ENCODE results near the gene FLVCR2. TPM values are rescaled to one million over a fixed set of nuclear protein-coding genes. Genes with fewer than 3 reads are reported as not detected.
"Not testable (repeated sequence)": the region's sequence is repeated elsewhere in the genome, so short reads cannot be mapped to it uniquely, and the experiment has no call there.

The FLVCR2 gene
- total RNA-seq, 1 donor from 2014 or later: 7.3 TPM

DNA sequence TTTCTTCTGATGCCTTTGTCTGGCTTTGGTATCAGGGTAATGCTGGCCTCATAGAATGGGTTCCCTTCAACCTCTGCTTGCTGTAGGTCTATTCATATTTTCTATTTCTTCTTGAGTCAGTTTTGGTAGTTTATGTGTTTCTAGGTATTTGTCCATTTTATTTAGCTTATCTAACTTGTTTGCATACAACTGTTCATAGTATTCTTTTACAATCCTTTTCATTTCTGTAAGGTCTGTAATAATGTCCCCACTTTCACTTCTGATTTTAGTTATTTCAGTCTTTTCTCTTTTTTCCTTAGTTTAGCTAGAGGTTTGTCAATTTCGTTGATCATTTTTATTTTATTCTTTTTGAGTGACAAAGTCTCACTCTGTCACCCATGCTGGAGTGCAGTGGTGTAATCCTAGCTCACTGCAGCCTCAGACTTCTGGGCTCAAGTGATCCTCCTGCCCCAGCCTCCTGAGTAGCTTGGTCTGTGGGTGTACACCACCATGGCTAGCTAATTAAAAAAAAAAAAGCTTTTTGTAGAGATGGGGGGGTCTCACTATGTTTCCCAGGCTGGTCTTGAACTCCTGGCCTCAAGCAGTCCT lies 94.3 kb downstream of the FLVCR2 start:
- Histone ChIP-seq H3K4me1 (ENCODE audit: control insufficient read depth in 3 of 3, insufficient read depth in 3 of 3, low read length in 3 of 3) (no peaks in the 10 kb centered on the region), H3K9me3 (ENCODE audit: control insufficient read depth in 3 of 3, low read length in 3 of 3) (no peaks in the 10 kb centered on the region), H3K27ac (ENCODE audit: low read depth, low read length) (no peak overlapping the region), H3K9ac (ENCODE audit: low read depth in 1 of 3, low read length in 3 of 3) (no peak overlapping the region), H3K4me3 (ENCODE audit: low read length in 3 of 3) (no peak overlapping the region), H3K27me3 (ENCODE audit: control insufficient read depth in 3 of 3, insufficient read depth in 3 of 3, low read length in 3 of 3) (no peaks in the 10 kb centered on the region), H3K36me3 (ENCODE audit: control insufficient read depth in 3 of 3, insufficient read depth in 3 of 3, low read length in 3 of 3) (peaks cover 0 to 14% (median 5%) of the 10 kb centered on the region in 3 donors)

DNA sequence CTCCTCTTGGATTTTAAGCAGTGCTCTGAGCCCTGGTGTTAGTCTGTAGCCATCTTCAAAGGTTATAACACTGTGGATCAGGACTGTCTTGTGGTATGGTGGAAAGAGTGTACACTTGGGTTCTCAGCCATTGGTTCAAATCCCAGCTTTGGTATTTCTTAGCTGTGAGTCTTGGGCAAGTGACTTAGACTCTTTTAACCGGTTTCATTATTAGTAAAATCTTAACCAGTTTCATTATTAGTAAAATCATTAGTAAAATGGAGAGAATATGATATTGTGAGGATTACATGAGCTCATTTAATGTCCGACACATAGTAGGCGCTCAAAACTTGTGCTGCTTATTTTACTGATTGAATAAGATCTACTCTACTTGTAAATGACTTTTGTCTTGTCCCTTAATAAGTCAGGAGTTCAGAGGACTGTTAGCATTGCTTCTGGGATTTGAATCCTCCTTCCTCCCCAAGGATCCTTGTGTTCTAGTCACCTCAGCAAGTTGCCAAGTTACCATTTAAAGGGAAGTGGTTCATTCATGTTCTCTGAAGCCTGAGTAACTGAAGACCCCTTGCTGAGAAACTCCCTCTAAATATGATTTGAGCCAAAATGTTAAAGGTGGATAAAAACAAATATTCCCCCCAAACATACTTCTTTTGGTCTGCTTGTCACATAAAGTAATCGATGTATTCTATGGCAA lies 95.1 kb downstream of the FLVCR2 start:
- Histone ChIP-seq H3K9ac (ENCODE audit: low read depth in 1 of 3, low read length in 3 of 3) (no peak overlapping the region), H3K4me1 (ENCODE audit: control insufficient read depth in 3 of 3, insufficient read depth in 3 of 3, low read length in 3 of 3) (no peaks in the 10 kb centered on the region), H3K4me3 (ENCODE audit: low read length in 3 of 3) (no peak overlapping the region), H3K27ac (ENCODE audit: low read depth, low read length) (no peak overlapping the region), H3K9me3 (ENCODE audit: control insufficient read depth in 3 of 3, low read length in 3 of 3) (no peaks in the 10 kb centered on the region), H3K27me3 (ENCODE audit: control insufficient read depth in 3 of 3, insufficient read depth in 3 of 3, low read length in 3 of 3) (no peaks in the 10 kb centered on the region), H3K36me3 (ENCODE audit: control insufficient read depth in 3 of 3, insufficient read depth in 3 of 3, low read length in 3 of 3) (peaks cover 0 to 14% (median 5%) of the 10 kb centered on the region in 3 donors)

DNA sequence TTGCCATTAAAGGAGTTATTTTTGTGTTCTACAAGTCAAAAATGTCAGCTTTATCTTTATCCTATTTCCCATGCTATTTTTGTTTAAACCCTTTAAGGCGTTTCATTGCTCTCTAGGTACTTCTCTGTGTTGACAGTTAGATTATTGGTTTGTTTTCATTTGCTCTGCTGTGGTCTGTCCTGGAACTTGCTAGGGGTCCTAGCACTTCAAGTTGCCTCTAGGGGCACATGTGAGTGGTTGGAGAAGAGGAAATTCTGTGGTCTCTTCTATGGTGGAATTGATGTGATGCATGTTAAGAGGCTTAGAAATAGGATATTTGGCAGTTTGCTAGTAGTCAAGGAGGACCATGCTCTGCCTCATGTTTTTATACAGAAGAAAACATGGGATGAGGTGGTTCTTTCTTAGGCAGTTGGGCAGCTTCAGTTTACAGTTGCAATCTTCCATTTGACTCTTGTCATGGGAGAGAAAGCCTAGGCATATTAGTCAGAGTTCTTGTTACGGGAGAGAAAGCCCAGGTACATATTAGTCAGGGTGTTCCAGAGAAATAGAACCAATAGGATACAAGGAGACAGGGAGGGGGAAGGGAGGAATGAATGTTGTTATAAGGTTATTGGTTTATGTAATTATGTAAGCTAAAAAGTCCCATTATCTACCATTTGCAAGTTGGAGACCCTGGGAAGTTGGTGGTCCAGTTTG lies 97.0 kb downstream of the FLVCR2 start:
- no peaks in the 10 kb centered on the region for H3K27me3 ChIP-seq (ENCODE audit: control insufficient read depth in 3 of 3, insufficient read depth in 3 of 3, low read length in 3 of 3)
- no peaks in the 10 kb centered on the region for H3K4me1 ChIP-seq (ENCODE audit: control insufficient read depth in 3 of 3, insufficient read depth in 3 of 3, low read length in 3 of 3)
- no peak overlapping the region for H3K9ac ChIP-seq (ENCODE audit: low read depth in 1 of 3, low read length in 3 of 3)
- no peaks in the 10 kb centered on the region for H3K36me3 ChIP-seq (ENCODE audit: control insufficient read depth in 3 of 3, insufficient read depth in 3 of 3, low read length in 3 of 3)
- no peak overlapping the region for H3K4me3 ChIP-seq (ENCODE audit: low read length in 3 of 3)
- H3K9me3 ChIP-seq (ENCODE audit: control insufficient read depth in 3 of 3, low read length in 3 of 3): no peaks in the 10 kb centered on the region
- H3K27ac ChIP-seq (ENCODE audit: low read depth, low read length): no peak overlapping the region

DNA sequence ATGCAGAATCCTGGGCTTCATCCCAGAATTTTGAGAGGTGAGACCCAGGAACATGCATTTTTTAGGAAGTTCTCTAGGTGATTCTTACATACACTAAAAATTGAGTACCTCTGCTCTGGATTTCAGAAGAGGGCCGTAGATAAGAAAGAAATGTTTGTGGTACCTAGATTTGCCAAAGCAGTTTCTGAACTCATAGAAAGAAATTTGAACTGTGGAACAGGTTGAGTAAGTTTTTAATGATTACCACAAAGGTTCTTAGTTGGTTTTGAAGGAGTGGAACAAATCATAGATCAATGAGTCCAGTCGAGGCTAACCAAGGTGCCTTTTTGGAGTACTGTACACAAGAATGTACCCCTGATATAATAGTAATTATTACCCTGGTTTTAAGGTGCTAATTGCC lies 107.5 kb downstream of the FLVCR2 start:
- H3K9me3 ChIP-seq (ENCODE audit: control insufficient read depth in 3 of 3, low read length in 3 of 3): no peaks in the 10 kb centered on the region
- H3K27ac ChIP-seq (ENCODE audit: low read depth, low read length): no peak overlapping the region
- H3K36me3 ChIP-seq (ENCODE audit: control insufficient read depth in 3 of 3, insufficient read depth in 3 of 3, low read length in 3 of 3): peaks cover 0 to 17% (median 3%) of the 10 kb centered on the region in 3 donors
- H3K9ac ChIP-seq (ENCODE audit: low read depth in 1 of 3, low read length in 3 of 3): no peak overlapping the region
- H3K27me3 ChIP-seq (ENCODE audit: control insufficient read depth in 3 of 3, insufficient read depth in 3 of 3, low read length in 3 of 3): no peaks in the 10 kb centered on the region
- no peak overlapping the region for H3K4me3 ChIP-seq (ENCODE audit: low read length in 3 of 3)
- H3K4me1 ChIP-seq (ENCODE audit: control insufficient read depth in 3 of 3, insufficient read depth in 3 of 3, low read length in 3 of 3): no peaks in the 10 kb centered on the region

DNA sequence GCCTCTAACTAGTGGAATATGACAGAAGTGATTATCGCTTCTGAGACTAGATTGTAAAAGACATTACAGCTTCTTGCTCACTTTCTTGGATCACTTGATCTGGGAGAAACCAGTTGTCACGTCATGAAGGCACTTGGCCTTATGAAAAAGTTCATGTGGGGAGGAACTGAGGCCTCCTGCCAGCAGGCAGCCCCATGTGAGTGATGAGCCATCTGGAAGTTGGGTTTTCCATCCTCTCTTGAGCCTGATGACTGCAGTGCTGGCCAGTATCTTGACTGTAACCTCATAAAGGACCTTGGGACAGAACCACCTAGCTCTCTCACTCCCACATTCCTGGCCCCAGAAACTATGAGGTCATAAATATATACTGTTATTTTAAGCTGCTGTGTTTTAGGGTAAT lies 110.6 kb downstream of the FLVCR2 start:
- Histone ChIP-seq H3K27me3 (ENCODE audit: control insufficient read depth in 3 of 3, insufficient read depth in 3 of 3, low read length in 3 of 3) (no peaks in the 10 kb centered on the region), H3K9ac (ENCODE audit: low read depth in 1 of 3, low read length in 3 of 3) (no peak overlapping the region), H3K36me3 (ENCODE audit: control insufficient read depth in 3 of 3, insufficient read depth in 3 of 3, low read length in 3 of 3) (peaks cover 0 to 17% (median 9%) of the 10 kb centered on the region in 3 donors), H3K4me3 (ENCODE audit: low read length in 3 of 3) (no peak overlapping the region), H3K4me1 (ENCODE audit: control insufficient read depth in 3 of 3, insufficient read depth in 3 of 3, low read length in 3 of 3) (no peaks in the 10 kb centered on the region), H3K9me3 (ENCODE audit: control insufficient read depth in 3 of 3, low read length in 3 of 3) (no peaks in the 10 kb centered on the region), H3K27ac (ENCODE audit: low read depth, low read length) (no peak overlapping the region)

DNA sequence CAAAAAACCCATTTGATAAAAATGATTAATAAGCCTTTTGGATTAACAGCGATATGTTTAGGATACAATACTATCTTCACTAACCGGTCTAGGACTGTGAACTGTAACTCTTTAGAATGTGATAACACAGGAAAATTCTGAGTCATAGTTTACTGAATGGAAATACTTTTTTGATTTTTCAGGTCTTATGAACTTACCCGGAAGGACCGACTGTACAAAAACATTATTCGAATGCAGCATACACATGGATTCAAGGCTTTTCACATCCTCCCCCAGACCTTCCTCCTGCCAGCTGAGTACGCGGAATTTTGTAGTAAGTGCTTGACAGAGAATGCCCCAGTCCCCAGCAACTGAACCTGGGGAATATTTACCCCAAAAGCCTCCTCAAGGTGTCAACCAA lies 111.6 kb downstream of the FLVCR2 start:
- Histone ChIP-seq H3K27me3 (ENCODE audit: control insufficient read depth in 3 of 3, insufficient read depth in 3 of 3, low read length in 3 of 3) (no peaks in the 10 kb centered on the region), H3K9me3 (ENCODE audit: control insufficient read depth in 3 of 3, low read length in 3 of 3) (no peaks in the 10 kb centered on the region), H3K4me3 (ENCODE audit: low read length in 3 of 3) (no peak overlapping the region), H3K9ac (ENCODE audit: low read depth in 1 of 3, low read length in 3 of 3) (no peak overlapping the region), H3K36me3 (ENCODE audit: control insufficient read depth in 3 of 3, insufficient read depth in 3 of 3, low read length in 3 of 3) (peaks cover 0 to 18% (median 9%) of the 10 kb centered on the region in 3 donors), H3K4me1 (ENCODE audit: control insufficient read depth in 3 of 3, insufficient read depth in 3 of 3, low read length in 3 of 3) (no peaks in the 10 kb centered on the region), H3K27ac (ENCODE audit: low read depth, low read length) (no peak overlapping the region)

DNA sequence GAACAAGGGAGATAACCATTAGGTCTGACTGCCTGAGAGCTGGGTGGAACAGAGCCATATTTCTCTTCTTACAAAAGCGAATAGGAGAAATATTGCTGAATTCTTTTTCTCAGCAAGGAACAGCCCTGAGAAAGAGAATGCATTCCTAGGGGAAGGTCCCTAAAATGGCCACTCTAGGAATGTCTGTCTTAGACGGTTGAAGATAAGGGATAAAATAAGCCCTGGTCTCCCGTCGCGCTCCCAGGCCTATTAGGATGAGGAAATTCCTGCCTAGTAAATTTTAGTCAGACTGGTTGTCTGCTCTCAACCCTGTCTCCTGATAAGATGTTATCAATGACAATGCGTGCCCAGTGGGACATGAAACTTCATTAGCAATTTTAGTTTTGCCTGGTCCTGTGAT lies 116.6 kb downstream of the FLVCR2 start:
- not testable (repeated sequence) for H3K9me3 ChIP-seq (ENCODE audit: control insufficient read depth in 3 of 3, low read length in 3 of 3); H3K4me1 ChIP-seq (ENCODE audit: control insufficient read depth in 3 of 3, insufficient read depth in 3 of 3, low read length in 3 of 3); H3K4me3 ChIP-seq (ENCODE audit: low read length in 3 of 3); H3K27ac ChIP-seq (ENCODE audit: low read depth, low read length); H3K9ac ChIP-seq (ENCODE audit: low read depth in 1 of 3, low read length in 3 of 3); H3K27me3 ChIP-seq (ENCODE audit: control insufficient read depth in 3 of 3, insufficient read depth in 3 of 3, low read length in 3 of 3)
- peaks cover 2 to 21% (median 14%) of the 10 kb centered on the region in 3 donors for H3K36me3 ChIP-seq (ENCODE audit: control insufficient read depth in 3 of 3, insufficient read depth in 3 of 3, low read length in 3 of 3)

DNA sequence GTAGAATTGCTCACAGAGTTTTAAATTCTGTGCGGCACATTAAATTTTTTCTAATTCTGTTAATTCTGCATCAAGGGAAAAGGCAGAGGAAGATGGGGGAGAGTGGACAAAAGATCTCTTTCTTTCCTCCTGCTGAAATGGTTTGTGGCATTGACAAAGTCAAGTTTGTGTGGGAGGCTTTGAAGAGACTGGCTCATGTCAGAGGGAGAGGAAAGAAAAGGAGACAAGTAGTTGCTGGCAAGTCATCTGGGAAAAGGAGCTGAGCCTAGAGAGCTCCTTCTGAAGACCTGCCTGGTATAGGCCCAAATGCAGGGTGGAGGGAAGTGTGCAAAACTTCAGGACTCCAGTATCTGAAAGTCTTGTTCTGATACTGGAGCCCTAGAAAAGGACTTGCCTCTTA lies 119.0 kb downstream of the FLVCR2 start:
- H3K9me3 ChIP-seq (ENCODE audit: control insufficient read depth in 3 of 3, low read length in 3 of 3): no peaks in the 10 kb centered on the region
- peaks cover 2 to 13% (median 8%) of the 10 kb centered on the region in 3 donors for H3K36me3 ChIP-seq (ENCODE audit: control insufficient read depth in 3 of 3, insufficient read depth in 3 of 3, low read length in 3 of 3)
- no peak overlapping the region for H3K9ac ChIP-seq (ENCODE audit: low read depth in 1 of 3, low read length in 3 of 3)
- no peak overlapping the region for H3K4me3 ChIP-seq (ENCODE audit: low read length in 3 of 3)
- H3K4me1 ChIP-seq (ENCODE audit: control insufficient read depth in 3 of 3, insufficient read depth in 3 of 3, low read length in 3 of 3): peaks cover 0 to 4% (median 4%) of the 10 kb centered on the region in 3 donors
- H3K27me3 ChIP-seq (ENCODE audit: control insufficient read depth in 3 of 3, insufficient read depth in 3 of 3, low read length in 3 of 3): no peaks in the 10 kb centered on the region
- no peak overlapping the region for H3K27ac ChIP-seq (ENCODE audit: low read depth, low read length)
